NCI-H345 treated with DMSO at 0.1 percent for 48 hours (cell line): ENCODE measurements around the gene ZMYND11.

Experiments used
- DNase-seq: peaks from one replicate; lab custom pipeline; 2025; ENCODE audit not compliant: unreplicated experiment; lab: John Stamatoyannopoulos, UW

The ZMYND11 gene

DNA sequence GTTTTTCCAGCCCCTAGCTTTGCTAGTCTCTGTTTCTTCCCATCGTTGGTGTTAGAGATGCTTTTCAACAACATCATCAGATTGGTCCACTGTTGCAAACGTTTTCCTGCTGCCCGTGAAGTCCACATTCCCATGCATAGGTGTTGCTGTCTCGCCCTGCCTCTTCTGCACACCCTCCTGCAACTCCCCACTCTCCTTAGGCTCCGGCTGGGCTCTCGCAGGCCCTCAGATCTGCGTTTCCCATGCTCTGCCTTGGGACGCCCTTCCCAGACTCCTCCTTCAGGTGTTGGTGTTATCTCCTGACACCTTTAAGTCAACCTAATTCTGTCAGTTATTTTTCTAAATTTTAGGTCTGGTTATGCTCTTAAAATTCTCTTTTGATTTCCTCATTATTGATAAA, 55.0 kb downstream of the ZMYND11 start:
- DNase-seq = no peak

DNA sequence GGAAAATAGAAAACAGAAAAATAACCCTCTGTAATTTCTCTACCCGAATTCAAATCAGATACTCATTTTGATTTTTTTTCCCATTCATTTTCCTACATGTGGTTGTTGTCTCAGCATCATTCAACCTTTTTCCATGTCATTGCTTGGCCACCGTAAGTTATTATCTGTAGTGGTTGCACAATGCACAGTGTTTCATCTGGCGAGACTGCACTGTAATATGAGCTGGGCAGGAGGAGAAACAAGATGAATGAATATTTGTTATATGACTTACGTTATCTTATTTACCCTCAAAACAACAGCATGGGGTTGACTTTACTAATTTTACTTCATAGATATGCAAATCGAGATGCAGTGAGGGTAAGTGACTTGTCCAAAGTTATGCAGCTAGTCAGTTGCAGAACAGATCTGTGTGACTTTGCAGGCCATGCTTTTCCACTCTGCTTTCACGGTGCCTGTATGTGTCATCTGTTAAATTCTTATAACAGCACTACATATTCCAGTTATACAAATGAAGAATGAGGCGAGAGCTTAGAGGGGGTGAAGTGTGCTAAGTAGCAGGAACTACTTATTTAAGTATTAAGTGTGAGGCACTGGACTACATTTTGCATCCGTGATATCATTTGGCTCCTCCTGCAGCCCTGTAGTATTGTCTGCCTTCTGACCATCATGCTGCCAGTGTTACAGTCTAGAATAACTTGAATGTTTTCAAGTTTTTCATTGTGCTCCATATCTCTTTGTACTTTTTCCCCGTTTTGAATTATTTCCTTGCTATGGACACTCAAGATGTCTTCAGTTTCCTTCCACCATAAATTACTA, 56.7 kb downstream of the ZMYND11 start:
- no peak for DNase-seq

DNA sequence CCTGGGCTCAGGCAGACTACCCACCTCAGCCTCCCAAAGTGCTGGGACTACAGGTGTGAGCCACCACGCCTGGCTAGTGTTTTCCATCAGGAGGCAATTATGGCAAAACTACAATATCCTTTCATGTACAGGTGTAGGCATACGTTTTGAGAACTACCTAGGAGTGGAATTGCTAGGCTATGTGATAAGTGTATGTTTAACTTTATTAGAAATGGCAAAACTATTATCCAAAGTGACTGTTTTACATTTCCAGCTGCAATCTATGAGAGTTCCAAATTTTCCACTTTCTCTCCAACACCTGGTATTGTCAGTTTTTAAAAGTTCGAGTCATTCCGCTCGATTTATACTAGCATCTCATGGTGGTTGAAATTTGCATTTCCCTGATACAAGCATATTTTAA, 59.0 kb downstream of the ZMYND11 start:
- DNase-seq = no peak

DNA sequence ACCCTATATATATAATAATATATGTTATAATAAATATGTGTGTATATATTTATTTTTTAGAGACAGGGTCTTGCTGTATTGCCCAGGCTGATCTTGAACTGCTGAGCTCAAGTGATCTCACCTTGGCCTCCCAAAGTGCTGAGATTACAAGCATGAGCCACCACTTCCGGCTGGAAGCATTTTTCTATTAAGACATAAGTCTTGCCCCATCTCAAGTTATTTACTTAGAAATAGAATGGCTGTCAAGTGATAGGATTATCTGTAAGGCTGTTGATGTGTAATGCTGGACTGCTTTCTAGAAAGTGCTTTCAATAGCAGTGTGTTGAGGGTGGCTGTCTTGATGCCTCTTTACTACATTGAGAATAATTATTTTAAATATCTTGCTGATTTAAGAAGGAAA, 65.2 kb downstream of the ZMYND11 start:
- DNase-seq = no peak

DNA sequence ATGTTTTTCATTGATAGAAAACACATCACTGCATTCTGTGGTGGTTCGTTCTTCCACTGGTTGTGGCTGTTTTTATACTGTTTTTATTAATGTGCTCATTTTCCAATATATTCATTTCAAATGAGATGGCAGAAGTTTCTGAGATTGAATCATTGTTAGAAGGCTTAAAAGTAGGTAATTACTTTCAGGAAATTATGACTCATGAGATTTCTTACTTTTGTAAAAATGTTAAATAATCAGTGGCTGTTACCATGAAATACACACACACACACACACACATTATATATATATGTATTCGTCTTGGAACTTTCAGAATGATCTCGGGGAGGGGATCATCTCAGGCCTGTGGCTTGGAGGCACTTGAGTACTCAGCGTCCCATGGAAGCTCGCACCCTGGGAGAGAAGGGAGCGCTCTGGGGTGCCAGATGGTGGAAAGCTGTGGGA, 66.1 kb downstream of the ZMYND11 start:
- no peak for DNase-seq

DNA sequence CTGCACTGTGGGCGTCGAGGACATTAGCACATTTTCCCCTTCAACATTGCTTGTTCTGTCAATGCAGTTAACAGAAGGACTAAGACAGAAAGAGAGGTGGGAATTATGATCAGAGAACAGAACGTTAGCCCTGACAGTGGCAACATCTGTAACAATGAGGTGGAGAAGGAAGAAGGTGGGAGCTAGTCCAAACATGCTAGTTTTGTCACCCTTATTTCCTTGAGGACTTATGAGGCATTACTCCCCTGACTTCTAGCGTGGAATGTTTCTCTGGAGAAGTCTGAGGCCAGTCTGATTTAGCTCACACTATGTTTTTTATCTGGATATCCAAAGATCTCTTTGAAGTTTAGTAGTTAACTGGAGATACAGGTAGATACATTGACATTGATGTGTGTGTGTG, 73.4 kb downstream of the ZMYND11 start:
- DNase-seq = no peak

DNA sequence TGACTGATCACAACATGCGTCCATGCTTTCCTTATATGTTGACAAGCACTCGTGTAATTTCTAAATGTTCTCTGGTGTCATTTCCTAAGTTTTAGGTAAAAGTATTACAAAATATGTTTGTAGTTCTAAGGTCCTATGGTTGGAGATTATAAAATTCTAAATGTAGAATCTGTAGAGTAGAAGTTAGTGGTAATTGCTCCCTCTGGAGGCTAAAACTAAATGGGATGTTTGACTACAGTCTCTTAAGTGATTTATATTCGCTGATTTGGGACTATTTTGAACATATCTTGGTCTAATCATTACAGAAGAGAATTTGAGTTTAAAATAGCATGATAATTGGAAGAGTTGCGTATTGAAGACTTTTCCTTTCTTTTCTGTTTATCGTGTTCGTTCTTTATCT, 74.1 kb downstream of the ZMYND11 start:
- DNase-seq = no peak

DNA sequence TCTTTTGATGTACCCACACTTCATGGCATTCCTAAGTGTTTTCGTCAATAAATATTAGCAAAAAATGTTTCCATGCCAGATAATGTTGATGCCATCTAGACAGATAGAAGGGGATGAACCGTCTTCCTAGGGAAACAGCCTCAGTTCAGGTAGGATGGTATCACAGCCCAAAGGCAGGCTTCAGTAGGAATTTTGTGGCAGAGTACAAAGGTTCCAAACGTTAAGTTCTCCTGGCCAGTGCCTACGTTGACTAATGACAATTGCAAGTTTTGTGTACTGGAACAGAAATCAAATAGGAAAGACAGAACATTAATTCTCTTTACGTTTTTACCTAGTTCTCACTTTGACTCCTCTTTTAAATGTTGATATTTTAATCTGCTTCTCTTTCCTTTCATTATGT, 75.0 kb downstream of the ZMYND11 start:
- no peak for DNase-seq

DNA sequence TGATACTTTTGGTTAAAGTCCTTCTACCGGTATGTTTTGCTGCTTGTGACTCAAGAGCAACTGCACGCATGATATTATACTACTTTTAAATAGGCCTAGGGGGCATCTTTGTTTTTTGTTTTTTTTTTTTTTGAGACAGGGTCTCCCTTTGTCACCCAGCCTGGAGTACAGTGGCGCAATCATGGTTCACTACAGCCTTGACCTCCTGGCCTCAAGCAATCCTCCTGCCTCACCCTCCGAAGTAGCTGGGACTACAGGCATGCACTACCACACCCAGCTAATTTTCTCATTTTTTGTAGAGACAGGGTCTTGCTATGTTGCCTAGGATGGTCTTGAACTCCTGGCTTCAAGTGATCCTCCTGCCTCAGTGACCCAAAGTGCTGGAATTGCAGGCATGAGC, 80.2 kb downstream of the ZMYND11 start:
- DNase-seq = no peak

DNA sequence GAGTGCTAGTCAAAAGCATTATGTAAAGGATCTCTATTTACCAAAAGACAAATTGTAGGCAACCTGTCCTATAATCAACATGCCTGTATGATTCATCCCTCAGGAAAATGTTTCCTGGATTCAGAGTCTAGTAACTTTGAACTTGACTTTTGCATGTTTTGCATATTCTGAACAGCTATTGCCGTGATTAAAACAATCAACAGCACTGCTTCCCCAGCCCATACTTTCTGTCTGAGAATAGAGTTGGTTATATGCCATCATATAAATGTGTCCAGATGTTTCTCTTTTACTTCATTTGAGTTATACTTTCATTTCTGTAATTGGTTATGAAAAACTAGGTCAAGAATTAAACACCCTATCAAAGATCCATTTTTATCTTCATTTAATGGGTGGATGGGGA, 83.5 kb downstream of the ZMYND11 start:
- no peak for DNase-seq

DNA sequence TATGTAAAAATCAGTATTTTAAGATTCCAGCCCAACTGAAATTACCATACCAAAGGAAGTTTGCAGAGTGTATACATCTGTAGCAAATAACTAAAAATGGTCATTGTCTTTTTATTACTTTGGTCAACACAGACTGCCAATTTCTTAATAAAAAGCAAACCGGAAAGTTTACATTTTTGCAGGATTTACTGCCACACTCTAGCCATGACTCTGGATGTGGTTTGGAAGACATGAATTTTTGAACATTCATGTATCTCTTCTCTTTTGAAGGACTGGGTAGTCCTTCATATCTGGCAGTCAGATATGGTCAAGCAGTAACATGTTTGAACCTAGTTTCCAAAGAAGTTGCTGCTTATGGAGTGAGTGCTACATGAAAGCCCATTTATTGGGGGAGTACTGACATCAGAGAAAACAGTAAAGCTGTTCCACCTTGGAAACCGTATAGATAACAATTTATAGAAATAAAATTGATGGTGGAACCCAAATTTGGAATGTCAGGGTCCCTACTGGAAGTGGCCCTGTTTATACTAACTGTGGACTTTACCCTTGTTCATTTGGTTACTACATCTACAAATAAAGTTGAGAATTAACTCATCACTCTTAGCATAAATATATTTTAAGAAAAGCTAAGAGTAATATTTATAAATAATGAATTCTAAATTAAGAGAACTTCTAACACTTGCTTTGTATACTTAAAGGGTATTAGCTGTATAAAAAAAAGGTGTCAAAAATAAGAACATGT, 84.6 kb downstream of the ZMYND11 start:
- DNase-seq = no peak

DNA sequence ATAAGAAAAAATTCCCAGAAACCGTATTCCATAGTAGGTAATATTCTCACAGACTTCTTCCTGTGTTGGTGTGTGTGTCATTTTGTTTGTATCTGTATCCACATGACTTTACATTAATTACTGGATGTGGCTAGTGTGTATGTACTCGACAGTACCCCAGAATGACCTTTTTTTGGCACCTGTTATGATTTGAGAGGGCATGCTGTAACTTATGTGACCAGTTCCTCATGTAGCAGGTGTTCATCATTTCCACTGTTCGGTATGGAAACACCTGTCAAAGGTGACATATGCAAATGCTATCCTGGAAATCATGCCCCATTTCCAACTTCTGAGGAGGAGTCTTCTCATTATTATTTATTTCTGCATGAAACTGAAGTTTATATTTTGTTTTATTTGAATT, 89.3 kb downstream of the ZMYND11 start:
- DNase-seq = no peak

DNA sequence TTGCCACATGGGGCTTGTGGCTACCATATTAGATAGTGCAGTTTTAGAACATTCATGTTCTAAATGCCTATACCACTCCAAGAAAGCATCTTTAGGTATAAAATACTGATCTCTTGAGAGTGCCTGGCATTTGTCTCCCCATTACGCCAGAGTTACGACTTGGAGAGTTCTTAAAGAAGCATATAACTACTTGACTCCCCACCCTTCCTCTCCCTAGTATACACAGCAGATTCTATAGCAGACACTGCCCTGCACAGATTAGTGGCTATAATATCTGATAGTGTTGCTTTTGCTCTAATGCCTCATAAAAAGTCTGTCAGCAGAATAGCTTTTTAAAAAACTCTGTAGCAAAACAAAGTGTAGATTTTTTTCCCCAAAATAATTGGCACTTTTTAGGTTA, 90.8 kb downstream of the ZMYND11 start:
- DNase-seq = no peak

DNA sequence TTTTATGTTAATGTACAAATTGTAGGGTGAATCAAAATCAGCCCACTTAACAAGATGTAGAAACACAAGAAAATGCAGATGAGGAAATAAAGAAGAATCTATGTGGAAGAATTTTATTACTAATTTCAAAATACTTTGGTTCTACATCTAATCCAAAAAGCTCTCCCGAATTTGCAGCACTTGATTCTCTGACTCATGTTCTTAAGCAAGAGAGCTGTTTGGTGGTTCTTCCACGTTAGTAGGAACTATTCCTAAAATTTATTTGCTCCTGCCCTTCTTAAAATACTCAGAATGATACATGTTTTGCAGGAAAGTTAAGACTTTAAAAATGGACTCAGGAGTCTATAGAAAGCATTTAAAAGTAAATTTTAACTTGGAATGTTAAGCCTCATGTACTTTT, 91.8 kb downstream of the ZMYND11 start:
- no peak for DNase-seq

DNA sequence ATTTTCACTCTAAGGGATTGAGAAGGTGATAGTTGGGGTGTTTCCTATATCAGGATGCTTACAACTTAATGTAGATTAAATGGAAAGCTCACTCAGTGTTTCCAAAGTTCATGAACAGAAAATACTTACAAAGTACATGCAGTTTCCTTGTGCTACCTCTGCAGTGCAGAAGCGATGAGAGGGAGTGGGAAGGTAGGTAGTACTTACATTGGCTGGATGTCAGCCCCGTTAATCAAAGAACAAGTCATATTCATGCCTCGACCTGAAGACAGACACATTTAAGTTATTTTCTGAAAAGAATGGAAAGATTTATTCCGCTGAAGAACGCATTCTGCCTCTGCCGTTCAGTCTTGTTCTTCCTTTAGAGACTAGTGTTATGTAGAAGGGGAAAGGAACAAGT, 93.1 kb downstream of the ZMYND11 start:
- DNase-seq = no peak

DNA sequence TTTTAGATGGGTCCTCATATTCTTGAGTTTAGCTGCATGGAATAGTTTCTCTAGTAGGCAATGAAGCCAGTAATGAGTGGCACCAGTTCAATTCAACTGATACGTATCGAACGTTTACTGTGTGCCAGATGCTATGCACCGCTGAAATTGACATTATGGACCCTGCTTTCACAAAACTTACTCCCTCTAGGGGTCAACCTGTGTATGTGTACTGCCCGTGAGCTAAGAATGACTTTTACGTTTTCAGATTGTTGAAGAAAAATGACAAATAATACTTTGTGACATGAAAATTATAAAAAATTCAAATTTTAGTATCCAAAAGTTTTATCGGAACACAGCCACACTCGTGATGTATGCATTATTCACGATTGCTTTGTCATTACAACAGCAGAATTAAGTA, 95.5 kb downstream of the ZMYND11 start:
- no peak for DNase-seq

DNA sequence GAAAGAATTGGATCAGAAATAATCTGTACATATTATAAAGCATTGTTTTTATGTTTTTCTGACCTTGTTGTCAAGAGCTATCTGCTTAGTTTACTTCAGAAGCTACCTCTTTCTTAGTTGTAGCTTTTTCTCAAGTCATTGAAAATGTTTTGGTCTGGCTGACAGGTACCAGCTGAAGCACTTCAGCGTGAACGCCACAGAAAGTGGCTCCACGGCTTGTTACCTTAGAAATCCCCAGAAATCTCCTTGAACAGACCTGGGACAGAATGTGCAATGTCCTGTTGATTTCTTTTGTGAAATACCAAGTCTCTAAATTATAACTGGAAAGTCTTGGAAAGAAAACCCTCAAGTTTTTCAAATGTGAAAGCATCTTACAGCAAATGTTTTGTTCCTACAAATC, 96.8 kb downstream of the ZMYND11 start:
- no peak for DNase-seq

DNA sequence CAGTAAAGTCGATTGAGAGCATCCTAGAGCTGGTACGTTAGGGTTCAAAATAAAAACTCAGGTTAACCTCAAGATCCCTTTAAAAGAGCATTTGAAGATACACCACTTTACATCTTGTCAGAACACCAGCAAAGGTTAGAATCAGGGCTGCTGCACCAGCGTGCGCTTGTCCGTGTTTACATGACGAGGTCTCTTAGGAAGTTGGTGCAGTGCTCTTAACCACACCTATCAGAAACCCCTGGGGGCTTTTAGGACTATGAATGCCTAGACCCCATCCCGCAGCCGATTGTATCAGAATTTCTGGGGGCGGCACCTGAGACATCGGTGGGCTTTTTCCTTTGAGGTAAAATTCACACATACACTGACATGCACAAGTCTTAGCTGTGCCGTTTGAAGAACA, 97.6 kb downstream of the ZMYND11 start:
- no peak for DNase-seq

DNA sequence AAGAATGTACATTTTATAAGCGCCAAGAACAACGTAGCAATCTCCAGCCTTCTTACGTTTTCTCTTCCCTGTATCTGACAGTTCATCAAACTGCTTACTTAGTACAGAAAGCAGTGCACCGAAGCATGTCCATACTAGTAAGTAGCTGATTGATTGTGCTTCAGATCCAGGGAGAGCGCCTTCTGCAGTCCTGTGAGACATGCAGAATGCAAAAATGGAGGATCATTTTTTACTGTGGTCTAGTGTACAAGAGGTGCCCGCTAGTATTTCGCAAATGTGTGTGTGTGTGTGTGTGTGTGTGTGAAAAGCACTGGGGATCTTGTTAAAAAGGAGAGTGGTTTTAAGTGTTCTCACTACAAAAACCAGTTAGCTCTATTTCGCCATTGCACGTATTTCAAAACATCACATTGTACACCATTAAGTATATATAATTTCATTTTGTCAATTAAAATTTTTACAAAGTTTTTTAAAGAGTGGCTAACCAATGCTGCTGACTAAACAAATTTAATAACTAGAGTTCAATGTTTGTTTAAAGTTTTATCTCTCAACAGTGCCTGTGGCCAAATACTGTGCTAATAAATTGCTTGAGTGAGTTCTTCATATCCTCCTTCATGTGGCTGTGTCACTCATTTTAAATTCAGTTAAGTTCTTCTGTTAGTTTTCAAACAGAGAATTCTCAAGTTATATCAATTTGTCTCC, 99.6 kb downstream of the ZMYND11 start:
- no peak for DNase-seq

DNA sequence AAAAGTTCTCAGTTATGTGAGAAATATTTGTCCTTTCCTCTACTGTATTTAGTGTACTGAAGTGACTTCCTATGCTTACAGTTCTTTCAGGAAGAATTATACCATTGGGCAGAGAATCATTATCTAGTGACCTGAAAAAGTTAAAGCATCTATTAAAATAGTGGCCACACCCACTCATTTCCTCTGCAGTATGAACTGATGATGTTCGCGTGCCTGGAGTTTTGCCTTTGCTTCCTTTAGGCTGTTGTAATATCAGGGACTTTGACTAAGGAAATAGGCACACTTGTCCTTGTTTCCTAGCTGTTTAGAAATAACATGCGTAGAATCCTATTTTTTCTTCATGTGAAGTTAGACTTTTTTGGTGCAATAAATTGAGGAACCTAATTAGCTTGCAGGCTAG, 100.7 kb downstream of the ZMYND11 start:
- DNase-seq = no peak

DNA sequence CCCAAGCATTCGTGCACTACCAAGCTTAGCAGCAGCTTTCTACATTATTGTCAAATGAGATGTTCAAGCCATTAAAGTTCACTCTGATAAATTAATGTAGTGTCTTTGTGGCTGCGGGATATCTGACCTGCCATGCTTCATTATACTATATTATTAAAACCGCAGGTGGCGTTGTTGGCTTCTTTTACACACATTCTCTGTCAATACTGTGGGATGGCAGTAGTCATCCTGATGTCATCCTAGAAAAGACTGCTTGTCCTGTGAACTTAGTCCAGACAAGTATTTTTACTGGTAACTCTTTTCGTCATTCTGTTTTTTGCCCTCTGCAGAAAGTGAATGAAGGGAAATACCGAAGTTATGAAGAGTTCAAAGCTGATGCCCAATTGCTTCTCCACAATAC, 103.9 kb downstream of the ZMYND11 start:
- DNase-seq = no peak

DNA sequence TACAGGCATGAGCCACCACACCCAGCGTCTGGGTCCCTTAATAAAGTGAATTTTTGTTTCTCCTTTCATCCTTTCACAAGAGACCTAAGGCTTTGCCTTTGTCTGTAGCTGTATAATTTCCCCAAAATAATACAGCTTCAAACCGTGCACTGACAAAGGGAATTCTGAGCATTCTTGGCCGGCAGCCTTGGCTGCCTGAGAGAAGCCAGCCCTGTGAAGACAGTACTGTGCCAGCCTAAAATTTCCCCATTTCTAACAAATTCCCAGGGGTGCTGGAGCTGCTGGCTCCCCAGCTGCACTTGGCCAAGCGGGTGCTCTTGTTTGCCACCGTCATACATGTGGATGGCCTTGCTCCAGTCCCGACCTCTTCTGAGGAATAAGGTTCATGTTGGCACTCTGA, 106.2 kb downstream of the ZMYND11 start:
- DNase-seq = no peak
